Stomach (tissue), 4 donors: Measurements from ENCODE around the gene FCN3.

ENCODE experiments used
- CTCF ChIP-seq, 7 experiments: fragments of 450-650 bp in 4 of 7; fragments of 200-600 bp in 3 of 7; sonication (generic) in 3 of 7; IDR thresholded peaks; one replicate each; pipeline ENCODE4 v1.5.1; 2016 to 2019; ENCODE audit warnings: antibody characterized with exemption in 7 of 7, control low read depth in 2 of 7, mild to moderate bottlenecking in 1 of 7
- POLR2A ChIP-seq, 4 donors: fragments of 450-650 bp; IDR thresholded peaks; one replicate each; pipeline ENCODE4 v1.6.1; 2016; ENCODE audit warnings: antibody characterized with exemption in 4 of 4, control low read depth in 2 of 4, mild to moderate bottlenecking in 1 of 4, moderate library complexity in 1 of 4

- no peak for TF ChIP-seq POLR2A (IDR thresholded peaks at IDR 0.05)
- TF ChIP-seq CTCF (IDR thresholded peaks at IDR 0.05) = no peak
Measured at GRCh38 chr1:27409669-27410068, 35.0 kb upstream of the FCN3 start.
